ENCODE data around the gene TPRN. TPM values are rescaled to one million over a fixed set of nuclear protein-coding genes. Genes with fewer than 3 reads are reported as not detected.

The TPRN gene
- polyA plus RNA-seq, 1 donor from 2014 or later = 8.1 TPM

DNA sequence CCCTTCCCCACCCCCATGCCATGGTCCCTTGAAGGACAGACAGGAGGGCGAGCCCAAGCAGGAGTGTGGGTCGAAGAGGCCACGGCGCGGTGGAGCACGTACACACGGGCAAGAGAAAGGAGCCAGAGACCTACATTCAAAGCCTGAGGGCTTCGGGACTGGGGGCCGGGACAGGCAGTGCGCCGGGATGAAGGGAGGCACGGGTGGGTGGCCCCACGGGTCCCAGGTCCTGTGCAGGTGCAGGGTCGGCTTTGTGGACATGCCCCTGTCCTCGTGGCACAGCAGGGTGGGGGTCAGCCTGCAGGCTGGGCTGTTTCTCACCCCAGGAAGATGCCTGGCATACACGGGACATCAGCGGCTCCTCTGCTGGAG is 40.5 kb downstream of the TPRN start:
- H3K27ac ChIP-seq (ENCODE audit: low read length) = no peak overlapping the region
- no peaks in the 10 kb centered on the region for H3K9me3 ChIP-seq (ENCODE audit: low read length)
- H3K9me2 ChIP-seq (ENCODE audit: insufficient read depth, low read length) = no peaks in the 10 kb centered on the region
- H3K36me3 ChIP-seq (ENCODE audit: insufficient read depth, low read length) = no peaks in the 10 kb centered on the region
- H3K9ac ChIP-seq (ENCODE audit: low read length) = no peak overlapping the region
- H3K27me3 ChIP-seq (ENCODE audit: insufficient read depth, low read depth, low read length) = peaks cover 96% of the 10 kb centered on the region
- TF ChIP-seq, protein P1, sequence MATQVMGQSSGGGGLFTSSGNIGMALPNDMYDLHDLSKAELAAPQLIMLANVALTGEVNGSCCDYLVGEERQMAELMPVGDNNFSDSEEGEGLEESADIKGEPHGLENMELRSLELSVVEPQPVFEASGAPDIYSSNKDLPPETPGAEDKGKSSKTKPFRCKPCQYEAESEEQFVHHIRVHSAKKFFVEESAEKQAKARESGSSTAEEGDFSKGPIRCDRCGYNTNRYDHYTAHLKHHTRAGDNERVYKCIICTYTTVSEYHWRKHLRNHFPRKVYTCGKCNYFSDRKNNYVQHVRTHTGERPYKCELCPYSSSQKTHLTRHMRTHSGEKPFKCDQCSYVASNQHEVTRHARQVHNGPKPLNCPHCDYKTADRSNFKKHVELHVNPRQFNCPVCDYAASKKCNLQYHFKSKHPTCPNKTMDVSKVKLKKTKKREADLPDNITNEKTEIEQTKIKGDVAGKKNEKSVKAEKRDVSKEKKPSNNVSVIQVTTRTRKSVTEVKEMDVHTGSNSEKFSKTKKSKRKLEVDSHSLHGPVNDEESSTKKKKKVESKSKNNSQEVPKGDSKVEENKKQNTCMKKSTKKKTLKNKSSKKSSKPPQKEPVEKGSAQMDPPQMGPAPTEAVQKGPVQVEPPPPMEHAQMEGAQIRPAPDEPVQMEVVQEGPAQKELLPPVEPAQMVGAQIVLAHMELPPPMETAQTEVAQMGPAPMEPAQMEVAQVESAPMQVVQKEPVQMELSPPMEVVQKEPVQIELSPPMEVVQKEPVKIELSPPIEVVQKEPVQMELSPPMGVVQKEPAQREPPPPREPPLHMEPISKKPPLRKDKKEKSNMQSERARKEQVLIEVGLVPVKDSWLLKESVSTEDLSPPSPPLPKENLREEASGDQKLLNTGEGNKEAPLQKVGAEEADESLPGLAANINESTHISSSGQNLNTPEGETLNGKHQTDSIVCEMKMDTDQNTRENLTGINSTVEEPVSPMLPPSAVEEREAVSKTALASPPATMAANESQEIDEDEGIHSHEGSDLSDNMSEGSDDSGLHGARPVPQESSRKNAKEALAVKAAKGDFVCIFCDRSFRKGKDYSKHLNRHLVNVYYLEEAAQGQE (IDR thresholded peaks at IDR 0.05; ENCODE audit: borderline replicate concordance) = no peak
- TF ChIP-seq EP300 (conservative IDR thresholded peaks at IDR 0.05; ENCODE audit: poor library complexity, severe bottlenecking) = no peak
- no peak overlapping the region for H3K4me2 ChIP-seq (ENCODE audit: low read length)
- H3K79me2 ChIP-seq (replicated peaks; ENCODE audit: insufficient read depth, low read length) = no peaks in the 10 kb centered on the region
- no peak overlapping the region for H3K4me3 ChIP-seq (ENCODE audit: low read length)
- no peak overlapping the region for H2AFZ ChIP-seq (ENCODE audit: low read depth, low read length)
- no peaks in the 10 kb centered on the region for H3F3A ChIP-seq (ENCODE audit: insufficient read depth, low read length, poor library complexity, severe bottlenecking)
- no peaks in the 10 kb centered on the region for H4K20me1 ChIP-seq (ENCODE audit: insufficient read depth)

DNA sequence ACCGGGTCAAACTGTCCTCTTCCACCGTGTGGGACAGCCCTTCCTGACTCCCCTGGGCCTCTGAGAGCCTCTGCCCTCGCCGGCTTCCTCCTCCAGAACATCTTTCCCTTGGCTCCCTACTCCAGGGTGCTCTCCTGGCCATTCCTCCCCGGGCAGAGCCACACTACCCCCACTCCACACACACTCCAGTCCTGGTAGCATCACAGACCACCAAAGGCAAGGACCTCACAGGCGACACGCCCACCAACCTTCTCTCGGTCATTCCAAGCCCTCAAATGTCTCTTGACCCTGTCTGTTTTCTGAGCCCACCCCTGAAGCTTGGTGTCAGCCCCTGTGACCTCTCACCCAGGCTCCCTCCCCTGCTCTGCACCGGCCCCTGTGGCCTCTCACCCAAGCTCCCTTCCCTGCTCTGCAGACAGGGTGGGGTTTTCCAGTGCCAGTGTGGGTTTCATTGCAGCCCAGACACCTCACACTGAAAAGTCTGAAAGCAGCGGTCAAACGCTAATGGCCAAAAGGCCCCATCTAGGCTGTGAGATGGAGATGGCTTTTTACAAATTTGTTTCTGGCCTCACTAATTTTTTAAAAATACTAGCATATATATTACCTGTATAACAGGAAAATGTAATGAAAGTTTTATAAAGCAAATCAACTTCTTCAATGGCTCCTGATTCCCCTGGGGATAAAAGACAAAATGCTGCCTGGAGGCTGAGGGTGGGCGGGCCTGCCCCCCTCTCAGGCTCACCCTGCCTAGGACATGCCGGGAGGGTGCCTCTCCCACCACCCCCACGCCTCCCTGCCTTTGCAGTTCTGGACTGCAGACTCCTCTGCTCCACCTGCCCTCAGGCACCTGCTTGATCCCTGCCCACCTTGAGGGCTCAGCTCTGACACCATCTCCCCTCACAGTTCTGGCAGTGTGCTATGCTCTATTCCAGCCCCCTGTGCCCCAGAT is 41.2 kb downstream of the TPRN start:
- Histone ChIP-seq H3K27me3 (ENCODE audit: insufficient read depth, low read depth, low read length) (peaks cover 91% of the 10 kb centered on the region), H2AFZ (ENCODE audit: low read depth, low read length) (no peak overlapping the region), H3F3A (ENCODE audit: insufficient read depth, low read length, poor library complexity, severe bottlenecking) (no peaks in the 10 kb centered on the region), H4K20me1 (ENCODE audit: insufficient read depth) (no peaks in the 10 kb centered on the region), H3K9me2 (ENCODE audit: insufficient read depth, low read length) (no peaks in the 10 kb centered on the region), H3K79me2 (replicated peaks; ENCODE audit: insufficient read depth, low read length) (no peaks in the 10 kb centered on the region), H3K4me3 (ENCODE audit: low read length) (no peak overlapping the region), H3K4me2 (ENCODE audit: low read length) (no peak overlapping the region), H3K9ac (ENCODE audit: low read length) (no peak overlapping the region), H3K36me3 (ENCODE audit: insufficient read depth, low read length) (no peaks in the 10 kb centered on the region), H3K27ac (ENCODE audit: low read length) (no peak overlapping the region), H3K9me3 (ENCODE audit: low read length) (no peaks in the 10 kb centered on the region)
- no peak for TF ChIP-seq EP300 (conservative IDR thresholded peaks at IDR 0.05; ENCODE audit: poor library complexity, severe bottlenecking)
- TF ChIP-seq, protein P2, sequence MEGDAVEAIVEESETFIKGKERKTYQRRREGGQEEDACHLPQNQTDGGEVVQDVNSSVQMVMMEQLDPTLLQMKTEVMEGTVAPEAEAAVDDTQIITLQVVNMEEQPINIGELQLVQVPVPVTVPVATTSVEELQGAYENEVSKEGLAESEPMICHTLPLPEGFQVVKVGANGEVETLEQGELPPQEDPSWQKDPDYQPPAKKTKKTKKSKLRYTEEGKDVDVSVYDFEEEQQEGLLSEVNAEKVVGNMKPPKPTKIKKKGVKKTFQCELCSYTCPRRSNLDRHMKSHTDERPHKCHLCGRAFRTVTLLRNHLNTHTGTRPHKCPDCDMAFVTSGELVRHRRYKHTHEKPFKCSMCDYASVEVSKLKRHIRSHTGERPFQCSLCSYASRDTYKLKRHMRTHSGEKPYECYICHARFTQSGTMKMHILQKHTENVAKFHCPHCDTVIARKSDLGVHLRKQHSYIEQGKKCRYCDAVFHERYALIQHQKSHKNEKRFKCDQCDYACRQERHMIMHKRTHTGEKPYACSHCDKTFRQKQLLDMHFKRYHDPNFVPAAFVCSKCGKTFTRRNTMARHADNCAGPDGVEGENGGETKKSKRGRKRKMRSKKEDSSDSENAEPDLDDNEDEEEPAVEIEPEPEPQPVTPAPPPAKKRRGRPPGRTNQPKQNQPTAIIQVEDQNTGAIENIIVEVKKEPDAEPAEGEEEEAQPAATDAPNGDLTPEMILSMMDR (IDR thresholded peaks at IDR 0.05; ENCODE audit: poor library complexity, severe bottlenecking) = no peak

DNA sequence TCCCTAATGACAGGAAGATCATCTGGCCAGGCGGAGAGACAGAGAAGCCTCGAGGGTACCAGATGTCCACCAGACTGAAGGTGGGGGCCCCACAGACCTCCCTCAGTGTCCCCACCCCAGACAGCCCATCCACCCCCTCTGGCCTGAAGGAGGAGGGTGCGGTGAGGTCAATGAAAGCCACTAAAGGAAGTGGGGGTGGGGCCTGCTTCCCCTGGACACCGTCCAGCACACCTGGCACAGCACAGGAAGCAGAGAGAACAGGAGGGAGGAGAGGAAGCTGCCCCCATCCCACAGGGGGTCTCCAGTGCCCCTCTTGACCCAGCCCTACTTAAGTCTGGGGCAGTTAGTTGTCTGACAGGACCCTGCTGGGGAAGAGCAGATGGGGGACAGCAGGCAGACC is 41.9 kb downstream of the TPRN start:
- peaks cover 84% of the 10 kb centered on the region for H3K27me3 ChIP-seq (ENCODE audit: insufficient read depth, low read depth, low read length)
- H3K4me2 ChIP-seq (ENCODE audit: low read length) = no peak overlapping the region
- no peaks in the 10 kb centered on the region for H3K36me3 ChIP-seq (ENCODE audit: insufficient read depth, low read length)
- no peaks in the 10 kb centered on the region for H3F3A ChIP-seq (ENCODE audit: insufficient read depth, low read length, poor library complexity, severe bottlenecking)
- H3K9me3 ChIP-seq (ENCODE audit: low read length) = no peaks in the 10 kb centered on the region
- H3K79me2 ChIP-seq (replicated peaks; ENCODE audit: insufficient read depth, low read length) = no peaks in the 10 kb centered on the region
- H3K9me2 ChIP-seq (ENCODE audit: insufficient read depth, low read length) = no peaks in the 10 kb centered on the region
- H2AFZ ChIP-seq (ENCODE audit: low read depth, low read length) = no peak overlapping the region
- H3K9ac ChIP-seq (ENCODE audit: low read length) = no peak overlapping the region
- no peaks in the 10 kb centered on the region for H4K20me1 ChIP-seq (ENCODE audit: insufficient read depth)
- TF ChIP-seq, protein P1 (IDR thresholded peaks at IDR 0.05; ENCODE audit: borderline replicate concordance) = no peak
- TF ChIP-seq RAD21 (conservative IDR thresholded peaks at IDR 0.05) = no peak
- no peak for TF ChIP-seq POLR2AphosphoS5 (IDR thresholded peaks at IDR 0.05)
- TF ChIP-seq EP300 (conservative IDR thresholded peaks at IDR 0.05; ENCODE audit: poor library complexity, severe bottlenecking) = no peak
- TF ChIP-seq SMC3 (conservative IDR thresholded peaks at IDR 0.05; ENCODE audit: poor library complexity) = no peak
- TF ChIP-seq EZH2 (IDR thresholded peaks at IDR 0.05; ENCODE audit: borderline replicate concordance, insufficient read depth, low read length, poor library complexity, severe bottlenecking) = no peak
- TF ChIP-seq MXI1 (conservative IDR thresholded peaks at IDR 0.05; ENCODE audit: poor library complexity, severe bottlenecking) = no peak
- TF ChIP-seq TAF1 (IDR thresholded peaks at IDR 0.05; ENCODE audit: low read depth) = no peak
- TF ChIP-seq, protein P2 (IDR thresholded peaks at IDR 0.05; ENCODE audit: poor library complexity, severe bottlenecking) = no peak
- no peak overlapping the region for H3K27ac ChIP-seq (ENCODE audit: low read length)
- H3K4me3 ChIP-seq (ENCODE audit: low read length) = no peak overlapping the region
